K562 (cell line): ENCODE results near the gene AP1S3. TPM values are rescaled to one million over a fixed set of nuclear protein-coding genes. Genes with fewer than 3 reads are reported as not detected.

ENCODE experiments used
- ATAC-seq: fragments of 200-7000 bp; cut with Tn5 transposase; 3 replicates; pipeline ENCODE4 v1.9.1; 2020; ENCODE audit warnings: moderate library complexity
- BruUV-seq: library from RNA; stranded (reverse); fragments of 400-500 nt; replicated peaks from 2 replicates; lab custom pipeline; 2021; lab: Mats Ljungman, UMichigan
- CTCF ChIA-PET: fragments of 300-600 bp; formaldehyde crosslinking; extraction: SDS; loops from one replicate; lab custom pipeline; 2021; ENCODE audit warnings: low intra/inter-chr PET ratio; lab: Yijun Ruan, JAX
- POLR2A ChIA-PET: fragments of 300-600, 350-650 bp; sonication (Branson Sonifier 250); formaldehyde crosslinking; extraction: SDS; loops from one replicate; lab custom pipeline; 2021; ENCODE audit warnings: antibody characterized with exemption, inconsistent platforms; lab: Yijun Ruan, JAX
- DNase-seq, 4 experiments: peaks; one replicate each; pipeline versions ENCODE4 v3.0.0 to v3.0.0-alpha.2; 2011 to 2018; ENCODE audit warnings: low spot score in 3 of 4, mixed read lengths in 3 of 4; ENCODE audit errors: extremely low read depth in 1 of 4
- FAIRE-seq: peaks from 2 replicates; lab custom pipeline; 2011; peaks lifted over from hg19 to GRCh38; lab: Jason Lieb, UNC
- H2AFZ ChIP-seq: 2 replicates; pipeline ENCODE4 v1.6.0; 2011; ENCODE audit warnings: low read depth, low read length, control low read depth, inconsistent platforms
- H3K27ac ChIP-seq: fragments of 200-600 bp; 3 replicates; pipeline ENCODE4 v1.8.0; 2011; ENCODE audit warnings: low read depth, mild to moderate bottlenecking, control low read depth, inconsistent platforms, low read length, moderate library complexity, mixed read lengths; ENCODE audit errors: extremely low read depth
- H3K27me3 ChIP-seq, 2 experiments: fragments of 300-600 bp in 1 of 2; 2 replicates in 1 of 2; 3 replicates in 1 of 2; pipeline versions ENCODE4 v1.6.0 to v1.8.0; 2011; ENCODE audit warnings: inconsistent platforms in 2 of 2, low read length in 2 of 2, mild to moderate bottlenecking in 1 of 2, mixed read lengths in 1 of 2, moderate library complexity in 1 of 2; ENCODE audit not compliant: control insufficient read depth in 2 of 2, insufficient read depth in 2 of 2
- H3K36me3 ChIP-seq: fragments of 300-600 bp; 3 replicates; pipeline ENCODE4 v1.8.0; 2011; ENCODE audit warnings: mild to moderate bottlenecking, low read length, inconsistent platforms; ENCODE audit not compliant: control insufficient read depth, insufficient read depth
- H3K4me1 ChIP-seq, 2 experiments: fragments of 200-600 bp in 1 of 2; replicated peaks in 1 of 2; 2 replicates in 1 of 2; 3 replicates in 1 of 2; pipeline versions ENCODE4 v1.5.1 to v1.8.0; 2011; ENCODE audit warnings: inconsistent platforms in 2 of 2, low read length in 2 of 2, mild to moderate bottlenecking in 1 of 2, mixed read lengths in 1 of 2, moderate library complexity in 1 of 2; ENCODE audit not compliant: control insufficient read depth in 2 of 2, insufficient read depth in 2 of 2
- H3K4me2 ChIP-seq: 2 replicates; pipeline ENCODE4 v1.6.1; 2011; ENCODE audit warnings: low read length, control low read depth, inconsistent platforms, mixed read lengths; ENCODE audit not compliant: insufficient read depth
- H3K4me3 ChIP-seq: fragments of 200-600 bp; sonication (generic), shearing (Covaris generic); 2 replicates; pipeline ENCODE4 v1.5.1; 2016; ENCODE audit warnings: control low read depth, inconsistent platforms
- H3K79me2 ChIP-seq: fragments of 200-600 bp; 3 replicates; pipeline ENCODE4 v1.8.0; 2011; ENCODE audit warnings: low read length, inconsistent platforms; ENCODE audit not compliant: control insufficient read depth, insufficient read depth
- H3K9ac ChIP-seq, 2 experiments: 2 replicates each; pipeline versions ENCODE4 v1.6.0 to v1.6.1; 2011; ENCODE audit warnings: low read depth in 2 of 2, low read length in 2 of 2, control low read depth in 1 of 2, inconsistent platforms in 1 of 2, mild to moderate bottlenecking in 1 of 2, mixed read lengths in 1 of 2; ENCODE audit not compliant: insufficient read depth in 1 of 2
- H3K9me1 ChIP-seq: one replicate; pipeline ENCODE4 v1.6.0; 2011; ENCODE audit warnings: inconsistent platforms, mild to moderate bottlenecking, low read length, moderate library complexity; ENCODE audit not compliant: control insufficient read depth, insufficient read depth
- H3K9me3 ChIP-seq: replicated peaks from 2 replicates; pipeline ENCODE4 v1.5.1; 2011; ENCODE audit warnings: low read depth, low read length, inconsistent platforms; ENCODE audit not compliant: control insufficient read depth, insufficient read depth
- H4K20me1 ChIP-seq: replicated peaks from 2 replicates; pipeline ENCODE4 v1.6.1; 2011; ENCODE audit warnings: low read length, inconsistent platforms, mixed read lengths; ENCODE audit not compliant: control insufficient read depth, insufficient read depth
- GATAD2B ChIP-seq: fragments of 450-650 bp; IDR thresholded peaks from 2 replicates; pipeline ENCODE4 v1.6.1; 2017; ENCODE audit warnings: mild to moderate bottlenecking, borderline replicate concordance
- HNRNPLL ChIP-seq: fragments of 200-400 bp; formaldehyde crosslinking; IDR thresholded peaks from 2 replicates; pipeline ENCODE4 v1.6.1; 2017; ENCODE audit warnings: low read length, low read depth, mild to moderate bottlenecking; ENCODE audit not compliant: poor library complexity, severe bottlenecking
- STAG1 ChIP-seq: sonication (generic); formaldehyde crosslinking; IDR thresholded peaks from 2 replicates; pipeline ENCODE4 v1.5.0; 2020; ENCODE audit warnings: missing genetic modification reagents, borderline replicate concordance
- TAF15 ChIP-seq: fragments of 200-400 bp; formaldehyde crosslinking; IDR thresholded peaks from 2 replicates; pipeline ENCODE4 v1.6.1; 2017; ENCODE audit warnings: mild to moderate bottlenecking, low read depth, low read length, moderate library complexity
- TAF7 ChIP-seq: fragments of 450-650 bp; IDR thresholded peaks from 2 replicates; pipeline ENCODE4 v1.6.1; 2016; ENCODE audit warnings: missing genetic modification characterization, missing compliant biosample characterization
- USF1 ChIP-seq: sonication (generic); formaldehyde crosslinking; IDR thresholded peaks from 2 replicates; pipeline ENCODE4 v1.9.0; 2022; ENCODE audit warnings: mild to moderate bottlenecking, missing genetic modification reagents
- WGBS: fragments of 100-300 bp; shearing (Covaris generic); methylation state at CpG from one replicate; pipeline ENCODE4 v1.1.6; 2016; ENCODE audit warnings: low coverage, mixed read lengths; ENCODE audit not compliant: insufficient coverage; ENCODE audit errors: missing lambda C conversion rate; 5-methylcytosine and 5-hydroxymethylcytosine counted together
- in situ Hi-C: fragments of 300-500 bp; cut with MboI; formaldehyde crosslinking; loops from 4 replicates; pipeline ENCODE4 v1.15.0; 2018; ENCODE audit warnings: inconsistent platforms, mixed read lengths
- intact Hi-C: fragments of 100-400 bp; cut with micrococcal nuclease; formaldehyde crosslinking; loops from 2 replicates; pipeline ENCODE4 v1.14.2; 2022
- polyA plus RNA-seq, 8 experiments: library from polyadenylated mRNA; depleted of rRNA in 4 of 8; stranded (reverse) in 5 of 8; unstranded in 3 of 8; fragments of >200 nt; fragmentation: Nextera tagmentation in 2 of 8; fragmentation: Illumina TruSeq in 1 of 8; extraction: Ambion mirVana in 2 of 8; extraction: Trizol in 1 of 8; gene quantifications; 2 replicates each; pipeline versions ENCODE4 v1.2.1 to v1.2.3, GENCODE V29; 2011 to 2014; ENCODE audit warnings: inconsistent platforms in 1 of 8, missing spikeins in 1 of 8
- total RNA-seq, 7 experiments: library from RNA; depleted of rRNA in 6 of 7; stranded (reverse); fragments of >200 nt in 6 of 7; fragmentation: Illumina TruSeq in 2 of 7; extraction: Trizol in 2 of 7; gene quantifications; 2 replicates each; pipeline versions ENCODE4 v1.2.1 to v1.2.3, GENCODE V29; 2011 to 2021; ENCODE audit warnings: low replicate concordance in 1 of 7

Gene AP1S3
- total and polyA plus RNA-seq, 9 of the 15 experiments (the other 6 are each of a cell fraction or from before 2014, with no cell fraction given): 0.50 to 3.8 (median 2.1) TPM

GRCh38 chr2:223722226-223722625 lies 115.2 kb downstream of the AP1S3 start:
- ChIA-PET CTCF (no interaction called here), POLR2A (interaction anchor here (0.9 to 3.2 kb wide), 4 partner anchors 10 to 22 kb away, joined by 3 to 16 read pairs (median 3); no protein-coding TSS in a partner anchor)
- TSS peak; percentile 60 for BruUV-seq
- H3K4me1 ChIP-seq: peaks cover 0 to 20% of the 10 kb centered on the region in 2 experiments; a peak in 2 of 5 replicates
- no peak overlapping the region for H2AFZ ChIP-seq
- WGBS: 85% methylated on average over 7 of the region's 9 CpGs
- DNase-seq: no peak
- H3K79me2 ChIP-seq: peaks cover 7% of the 10 kb centered on the region; the same call in 2 of the 3 replicates
- no peaks in the 10 kb centered on the region for H4K20me1 ChIP-seq
- H3K4me3 ChIP-seq: no peak overlapping the region
- no peaks in the 10 kb centered on the region for H3K9me3 ChIP-seq
- H3K9me1 ChIP-seq: no peaks in the 10 kb centered on the region
- in situ Hi-C loops: no loop called here
- H3K36me3 ChIP-seq: no peaks in the 10 kb centered on the region; the same call in 2 of the 3 replicates
- no peak for TF ChIP-seq GATAD2B
- TF ChIP-seq STAG1 (CRISPR knock-in tag): no peak
- no peak for TF ChIP-seq HNRNPLL
- TF ChIP-seq USF1 (CRISPR knock-in tag): no peak
- TF ChIP-seq TAF7 (tag): no peak
- TF ChIP-seq TAF15: no peak
- no peak overlapping the region for H3K9ac ChIP-seq
- no peak for ATAC-seq
- intact Hi-C loops: no loop called here
- FAIRE-seq: no peak
- no peak overlapping the region for H3K4me2 ChIP-seq
- no peak overlapping the region for H3K27ac ChIP-seq
- H3K27me3 ChIP-seq: no peaks in the 10 kb centered on the region
